HG02678 (cell line): ENCODE results near the gene AKAP1.

Experiments
- ATAC-seq: cut with Tn5 transposase; IDR thresholded peaks from one replicate; pipeline ENCODE4 v1.9.1; 2021; ENCODE audit warnings: mild to moderate bottlenecking, moderate library complexity; ENCODE audit not compliant: unreplicated experiment

AKAP1 gene

GRCh38 chr17:57104461-57105175 lies 19.6 kb downstream of the AKAP1 start:
- no peak for ATAC-seq

- no peak for ATAC-seq
Measured at GRCh38 chr17:57105591-57105990, 20.5 kb downstream of the AKAP1 start.

- no peak for ATAC-seq
Measured at GRCh38 chr17:57106107-57106835, 21.2 kb downstream of the AKAP1 start.

- no peak for ATAC-seq
Measured at GRCh38 chr17:57106836-57107497, 21.9 kb downstream of the AKAP1 start.

- ATAC-seq: no peak
Measured at GRCh38 chr17:57107498-57108101, 22.6 kb downstream of the AKAP1 start.

GRCh38 chr17:57108671-57109392 lies 23.8 kb downstream of the AKAP1 start:
- ATAC-seq: no peak

GRCh38 chr17:57109393-57110151 lies 24.5 kb downstream of the AKAP1 start:
- no peak for ATAC-seq

- ATAC-seq: no peak
Measured at GRCh38 chr17:57110152-57110542, 25.1 kb downstream of the AKAP1 start.

GRCh38 chr17:57110579-57111325 lies 25.7 kb downstream of the AKAP1 start:
- no peak for ATAC-seq

GRCh38 chr17:57111386-57111785 lies 26.3 kb downstream of the AKAP1 start:
- no peak for ATAC-seq

- no peak for ATAC-seq
Measured at GRCh38 chr17:57113011-57113410, 28.0 kb downstream of the AKAP1 start.

- ATAC-seq: no peak
Measured at GRCh38 chr17:57113656-57114055, 28.6 kb downstream of the AKAP1 start.

GRCh38 chr17:57114085-57114673 lies 29.1 kb downstream of the AKAP1 start:
- no peak for ATAC-seq

- ATAC-seq: no peak
Measured at GRCh38 chr17:57115377-57115776, 30.3 kb downstream of the AKAP1 start.

GRCh38 chr17:57115916-57116315 lies 30.9 kb downstream of the AKAP1 start:
- no peak for ATAC-seq

GRCh38 chr17:57117798-57118197 lies 32.8 kb downstream of the AKAP1 start:
- no peak for ATAC-seq

- ATAC-seq: no peak
Measured at GRCh38 chr17:57120814-57121213, 35.8 kb downstream of the AKAP1 start.

- ATAC-seq: no peak
Measured at GRCh38 chr17:57121308-57122042, 36.4 kb downstream of the AKAP1 start.
